ENCODE results near the gene RERE.
A peak's percentile ranks its signal among the peaks of the same experiment; 100 is the strongest.

The RERE gene

DNA sequence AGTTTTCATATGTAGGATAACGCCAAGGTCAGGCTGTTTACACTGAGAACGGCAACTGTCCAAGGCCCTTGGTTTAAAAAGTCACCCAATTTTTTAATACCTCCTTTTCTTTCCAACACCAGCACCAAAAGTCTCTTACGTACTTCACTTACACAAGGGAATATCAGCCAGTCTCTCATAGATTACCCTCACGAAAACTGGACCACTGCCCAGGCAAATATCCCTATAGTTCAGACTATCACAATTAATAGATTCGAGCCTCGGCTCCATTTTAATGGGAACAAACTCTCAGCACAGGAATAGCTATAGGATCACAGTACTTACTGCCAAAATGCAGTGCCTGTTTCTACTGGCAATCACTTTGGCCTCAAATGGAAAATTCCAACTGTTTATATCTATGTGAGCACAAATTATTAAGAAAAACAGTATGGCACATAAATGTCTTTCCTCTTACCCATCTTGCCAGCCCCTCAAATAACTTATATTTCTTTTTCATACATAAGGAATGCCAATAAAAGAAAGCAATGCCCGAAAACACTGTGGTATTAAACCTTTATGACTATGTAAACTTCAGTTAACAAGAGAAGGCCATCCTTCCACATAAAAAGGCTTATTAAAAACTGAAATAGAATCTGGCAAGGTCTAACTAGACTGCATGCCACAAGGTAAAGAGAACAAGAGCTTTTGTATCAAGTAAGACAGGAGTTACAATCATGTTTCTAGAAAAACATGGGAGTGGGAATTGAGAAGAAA is 401.7 kb downstream of the RERE start:
- DNase-seq = no peak

- no peak for DNase-seq
Measured at GRCh38 chr1:8412183-8412831, 405.1 kb downstream of the RERE start.

GRCh38 chr1:8411803-8412182 is 405.6 kb downstream of the RERE start:
- DNase-seq = no peak

GRCh38 chr1:8410791-8411190 is 406.6 kb downstream of the RERE start:
- DNase-seq = no peak

DNA sequence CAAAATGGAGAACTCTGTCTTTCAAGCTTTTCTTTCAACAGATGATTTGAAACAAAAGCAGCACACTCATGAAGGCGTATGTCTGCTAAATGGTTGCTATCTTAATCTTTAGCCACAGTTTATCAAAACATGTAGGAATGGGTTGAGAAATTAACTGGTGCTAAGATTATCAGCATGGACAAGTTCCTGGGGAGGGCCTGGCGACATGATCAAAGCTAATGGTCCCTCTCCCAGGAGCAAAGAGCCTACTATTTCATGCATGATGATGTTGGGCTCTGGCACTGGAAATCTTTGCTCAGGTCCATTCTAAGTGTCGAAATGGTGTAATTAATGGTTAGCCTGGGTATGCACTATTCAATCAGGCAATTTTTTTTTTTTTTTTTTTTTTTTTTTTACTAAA is 407.8 kb downstream of the RERE start:
- no peak for DNase-seq

DNA sequence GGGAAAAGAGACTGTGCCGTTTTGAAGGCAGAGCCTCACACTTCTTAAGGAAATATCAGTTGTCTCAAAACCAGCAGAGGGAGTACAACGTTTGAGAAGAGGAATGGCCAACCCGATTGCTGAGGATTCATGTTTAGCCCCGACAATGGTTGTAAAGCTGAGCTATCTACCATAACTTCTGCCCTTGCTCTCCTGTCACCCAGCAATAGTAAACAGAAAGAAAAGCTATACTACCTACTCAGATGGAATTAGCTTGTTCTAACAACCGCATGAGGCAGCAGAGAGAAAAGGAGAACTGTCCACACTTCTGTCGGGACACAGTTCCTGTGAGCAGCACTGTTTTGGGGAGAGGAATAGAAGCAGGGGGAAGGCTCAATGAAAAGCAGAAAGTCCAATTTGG is 408.3 kb downstream of the RERE start:
- no peak for DNase-seq

DNA sequence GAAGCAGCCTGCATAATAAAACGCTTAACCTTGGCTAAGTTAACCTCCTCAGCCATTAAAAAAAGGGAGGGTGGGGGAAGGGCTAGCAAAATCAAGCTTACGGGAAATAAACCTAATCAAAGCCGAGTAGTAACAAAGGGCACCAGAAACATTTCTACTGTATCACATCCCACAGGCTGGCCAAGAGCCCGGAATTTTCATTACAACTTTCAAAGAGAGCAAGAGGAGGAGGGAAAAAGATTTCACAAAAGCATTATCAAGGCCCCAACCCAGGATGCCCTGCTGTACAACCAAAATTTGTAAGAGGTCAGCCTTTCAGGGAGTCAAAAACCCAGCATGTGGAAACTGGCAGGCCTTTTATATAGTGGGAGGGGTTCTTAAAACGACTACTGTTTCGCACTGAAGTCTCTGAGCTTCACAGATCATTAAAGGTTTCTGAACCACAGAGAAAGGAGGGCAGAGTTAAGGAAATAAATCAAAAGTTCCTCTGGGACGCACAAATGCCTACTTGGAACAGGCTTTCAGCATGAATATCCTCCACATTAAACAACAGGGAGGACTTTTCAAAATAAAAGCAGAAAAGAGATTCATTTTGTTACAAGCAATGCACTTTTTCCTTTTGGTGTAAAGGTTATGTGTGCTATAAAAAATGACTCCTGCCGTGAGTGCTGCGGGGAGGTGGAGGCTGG is 409.1 kb downstream of the RERE start:
- DNase-seq = no peak

DNA sequence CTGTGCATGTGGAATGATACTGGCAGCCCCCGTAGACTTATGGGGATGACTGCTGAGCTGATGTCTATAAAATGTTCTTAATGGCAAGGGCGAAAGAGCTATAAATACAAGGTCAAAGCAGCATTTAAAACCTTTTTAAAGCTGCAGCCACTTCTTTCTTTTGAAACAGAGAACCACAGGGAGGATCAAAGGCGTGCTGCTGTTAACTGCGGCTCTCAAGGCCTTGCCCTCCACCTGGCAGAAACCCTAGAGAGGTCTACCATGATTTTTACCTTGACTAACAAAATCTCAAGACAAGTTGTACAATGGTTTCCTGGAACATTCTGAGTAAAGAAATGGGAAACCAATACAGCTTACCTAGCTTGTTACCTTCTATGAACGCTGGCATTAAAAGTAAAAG is 409.8 kb downstream of the RERE start:
- no peak for DNase-seq

- no peak for DNase-seq
Measured at GRCh38 chr1:8406960-8407359, 410.5 kb downstream of the RERE start.

DNA sequence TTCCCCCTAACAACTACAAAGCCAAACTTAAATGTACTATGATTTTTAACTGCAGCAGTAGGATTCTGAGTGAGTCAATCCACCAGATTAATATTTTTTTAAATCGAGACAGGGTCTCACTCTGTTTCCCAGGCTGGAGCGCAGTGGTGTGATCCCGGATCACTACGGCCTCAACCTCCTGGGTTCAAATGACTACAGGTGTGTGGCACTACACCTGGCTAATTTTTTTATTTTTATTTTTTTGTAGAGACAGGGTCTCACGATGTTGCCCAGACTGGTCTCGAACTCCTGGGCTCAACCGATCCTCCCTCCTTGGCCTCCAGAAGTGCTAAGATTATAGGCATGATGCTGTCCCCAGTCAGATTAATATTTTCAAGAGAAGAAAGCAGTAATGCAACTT is 411.4 kb downstream of the RERE start:
- DNase-seq = no peak

DNA sequence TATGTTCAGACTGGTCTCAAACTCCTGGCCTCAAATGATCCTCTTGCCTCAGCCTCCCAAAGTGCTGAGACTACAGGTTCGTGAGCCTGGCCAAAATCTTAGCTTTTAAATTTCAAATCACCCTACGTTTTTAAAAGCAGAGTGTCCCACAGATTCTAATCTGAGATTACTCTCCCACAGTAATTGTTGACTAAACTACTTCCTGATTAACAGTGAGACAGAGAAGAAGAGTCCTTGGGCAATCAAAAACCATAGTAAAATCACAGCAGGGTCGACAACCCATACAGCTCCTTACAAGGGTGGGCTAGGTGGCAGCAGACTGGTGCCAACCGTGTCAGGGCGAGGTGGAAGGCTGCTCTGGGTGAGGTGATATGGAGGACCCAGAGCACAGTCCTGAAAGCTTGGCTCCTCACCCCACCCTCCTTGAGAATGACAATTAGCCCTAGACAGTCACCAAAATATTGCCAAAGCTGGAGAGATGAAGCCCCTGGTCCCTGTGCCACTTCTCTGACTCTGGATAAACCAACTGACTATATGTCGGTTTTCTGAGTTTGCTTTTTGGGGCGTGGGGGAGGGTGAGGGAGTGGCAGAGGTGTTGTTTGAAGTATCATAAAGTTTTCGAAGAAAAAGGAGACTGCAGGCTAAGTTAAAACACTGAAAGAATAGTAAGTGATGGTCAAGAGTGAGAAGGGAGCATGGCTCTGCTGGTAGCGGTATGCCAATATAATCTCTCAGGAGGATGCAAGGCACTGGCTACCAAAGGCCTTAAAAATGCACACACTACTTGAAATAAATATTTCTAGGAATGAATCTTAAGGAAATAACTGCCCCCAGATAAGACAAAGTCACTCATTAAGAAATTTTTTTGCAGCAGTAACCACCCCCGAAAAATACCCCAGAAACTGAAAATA is 412.7 kb downstream of the RERE start:
- DNase-seq = no peak

- no peak for DNase-seq
Measured at GRCh38 chr1:8402109-8402710, 415.2 kb downstream of the RERE start.

- DNase-seq = no peak
Measured at GRCh38 chr1:8398677-8399076, 418.8 kb downstream of the RERE start.

- no peak for DNase-seq
Measured at GRCh38 chr1:8398086-8398485, 419.4 kb downstream of the RERE start.

- no peak for DNase-seq
Measured at GRCh38 chr1:8397511-8397910, 419.9 kb downstream of the RERE start.

DNA sequence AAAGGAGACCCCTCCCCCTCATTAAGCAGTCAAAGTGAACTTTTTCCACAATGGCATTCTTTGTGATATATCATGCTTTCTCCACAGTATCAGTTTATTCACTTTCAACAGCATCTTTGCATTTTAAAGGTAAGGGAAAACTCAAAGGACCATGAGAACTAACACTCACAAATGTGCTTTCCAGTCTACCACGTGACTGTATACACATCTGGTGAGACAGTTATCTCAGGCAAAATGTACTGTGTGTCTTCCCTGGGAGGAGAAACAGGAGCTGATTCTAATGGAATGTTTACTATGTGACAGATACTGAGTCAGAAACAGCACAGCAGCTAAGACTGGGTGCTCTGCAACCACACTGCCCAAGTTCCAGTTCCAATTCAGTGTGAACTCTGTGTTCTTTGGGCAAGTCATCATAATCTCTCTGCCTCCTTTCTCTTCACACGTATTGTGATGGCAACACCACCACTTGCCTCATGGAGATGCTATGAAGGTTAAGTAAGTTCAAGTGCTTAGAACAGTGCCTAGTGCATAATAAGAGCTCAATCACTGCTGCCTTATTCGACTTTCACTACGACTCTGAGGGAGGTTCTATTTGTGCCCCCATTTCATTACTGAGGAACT is 420.5 kb downstream of the RERE start:
- no peak for DNase-seq

DNA sequence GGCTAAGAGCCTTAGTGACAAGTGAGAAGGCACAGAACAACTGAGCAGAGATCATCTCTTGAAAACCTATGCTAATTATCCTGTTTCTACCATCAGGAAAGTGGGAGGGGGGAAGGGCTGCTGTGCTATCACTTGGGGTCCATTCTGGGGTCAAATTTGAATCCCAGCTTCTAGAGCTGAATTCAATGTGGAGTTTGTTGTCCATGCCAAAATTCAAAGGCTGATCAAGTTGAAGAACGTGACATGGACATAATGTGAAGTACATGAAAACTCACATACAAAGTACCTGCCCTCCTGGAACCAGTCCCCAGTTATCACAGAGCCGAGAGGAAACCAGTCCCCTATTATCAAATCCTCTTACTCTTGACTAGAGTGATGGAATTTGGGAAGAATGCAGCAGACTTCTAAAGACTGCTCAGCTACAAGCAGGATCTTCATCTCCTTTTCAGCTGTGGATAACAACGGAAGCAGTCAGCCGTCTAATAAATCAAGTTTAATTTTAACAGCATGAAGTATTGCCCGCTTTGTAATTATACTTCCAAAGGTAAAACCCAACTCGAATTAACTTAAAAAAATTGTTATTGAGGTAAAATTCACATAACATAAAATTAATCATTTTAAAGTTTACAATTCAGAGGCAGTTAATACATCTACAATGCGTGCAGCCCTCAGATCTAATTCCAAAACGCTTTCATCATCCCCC is 421.2 kb downstream of the RERE start:
- DNase-seq = no peak

DNA sequence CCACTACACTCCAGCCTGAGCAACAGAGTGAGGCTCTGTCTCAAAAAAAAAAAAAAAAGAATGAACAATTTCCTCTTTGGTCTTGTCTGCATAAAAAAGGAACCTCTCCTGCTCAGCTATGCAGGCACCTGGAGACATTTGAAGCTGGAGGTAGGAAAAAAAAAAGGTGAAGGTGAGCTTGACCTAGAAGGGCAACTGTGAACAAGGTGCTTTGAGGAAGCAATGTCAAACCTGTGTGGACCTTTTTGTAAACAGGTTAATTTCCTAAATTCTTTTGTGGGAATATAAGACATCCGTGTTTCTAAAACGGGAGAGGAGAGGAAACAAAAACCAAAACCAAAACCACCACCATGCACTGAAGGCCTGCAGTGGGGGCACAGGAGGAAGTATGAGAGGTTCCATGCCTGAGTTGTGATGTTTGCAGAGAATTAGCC is 422.0 kb downstream of the RERE start:
- DNase-seq = no peak

DNA sequence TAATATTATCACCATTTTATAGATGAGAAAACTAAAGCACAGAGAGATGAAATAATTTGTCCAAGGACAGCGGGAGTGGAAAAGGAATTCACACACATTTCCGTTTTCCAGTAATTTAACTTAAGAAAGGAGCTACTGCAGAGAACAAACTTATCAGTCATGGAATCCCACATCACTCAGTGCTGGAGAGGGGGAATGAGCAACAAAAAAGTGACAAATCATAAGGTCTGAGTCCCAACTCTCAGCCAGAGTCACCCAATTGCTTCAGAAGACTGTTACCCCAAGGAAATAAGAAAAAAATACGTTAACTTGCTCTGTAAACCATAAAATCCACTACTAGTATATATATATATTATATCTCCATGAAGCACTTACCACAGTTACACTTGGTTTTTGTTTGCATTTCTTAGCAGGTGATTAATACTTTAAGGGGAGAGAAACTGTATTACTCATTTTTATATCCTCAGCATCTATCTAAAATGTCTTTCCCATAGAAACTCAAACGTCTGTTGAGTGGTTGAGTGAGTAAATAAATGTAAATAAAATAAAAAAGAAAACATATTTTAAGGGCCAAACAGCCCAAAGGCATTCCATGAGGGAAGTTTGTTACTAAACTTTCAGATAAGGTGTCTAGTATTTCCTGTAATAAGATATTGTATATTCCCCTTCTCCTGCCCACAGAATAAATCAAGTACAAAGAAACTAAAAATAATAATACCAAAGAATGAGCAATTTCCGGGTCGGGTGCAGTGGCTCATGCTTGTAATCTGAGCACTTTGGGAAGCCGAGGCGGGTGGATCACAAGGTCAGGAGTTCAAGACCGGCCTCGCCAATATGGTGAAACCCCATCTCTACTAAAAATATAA is 422.8 kb downstream of the RERE start:
- DNase-seq = peak; percentile 36

GRCh38 chr1:8392522-8392921 is 424.9 kb downstream of the RERE start:
- DNase-seq = no peak

DNA sequence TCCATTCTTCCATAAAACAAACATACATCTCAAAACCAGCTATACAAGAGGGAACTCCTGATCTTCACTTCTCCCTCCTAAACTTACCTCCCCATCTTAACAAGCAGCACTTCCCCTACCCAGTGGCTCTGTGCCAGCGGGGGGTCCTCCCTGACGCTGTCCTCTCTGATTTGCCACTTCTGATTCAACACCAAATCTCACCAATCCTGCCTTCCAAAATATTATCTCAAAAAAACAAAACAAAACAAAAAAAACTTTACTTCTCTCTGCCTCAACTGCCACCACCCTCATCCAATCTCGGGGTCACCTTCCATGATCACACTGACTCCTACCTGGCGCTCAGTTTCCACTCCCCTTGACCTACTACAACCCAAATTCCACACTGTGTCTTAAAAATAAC is 426.7 kb downstream of the RERE start:
- DNase-seq = no peak
